WTC11 (cell line): ENCODE results near the gene SLF1.

Source experiments
- GTF2I ChIP-seq: fragments of 250-450 bp; sonication (Bioruptor Pico); conservative IDR thresholded peaks from 2 replicates; pipeline ENCODE4 v1.4.0; 2021; ENCODE audit warnings: mild to moderate bottlenecking
- JUN ChIP-seq: sonication (generic); formaldehyde crosslinking; IDR thresholded peaks from 2 replicates; pipeline ENCODE4 v1.8.0; 2023; ENCODE audit warnings: mild to moderate bottlenecking, missing genetic modification reagents
- TF ChIP-seq, protein P1 (sequence below): sonication (generic); formaldehyde crosslinking; IDR thresholded peaks from 2 replicates; pipeline ENCODE4 v1.8.0; 2022; ENCODE audit warnings: mild to moderate bottlenecking, missing genetic modification reagents

DNA sequence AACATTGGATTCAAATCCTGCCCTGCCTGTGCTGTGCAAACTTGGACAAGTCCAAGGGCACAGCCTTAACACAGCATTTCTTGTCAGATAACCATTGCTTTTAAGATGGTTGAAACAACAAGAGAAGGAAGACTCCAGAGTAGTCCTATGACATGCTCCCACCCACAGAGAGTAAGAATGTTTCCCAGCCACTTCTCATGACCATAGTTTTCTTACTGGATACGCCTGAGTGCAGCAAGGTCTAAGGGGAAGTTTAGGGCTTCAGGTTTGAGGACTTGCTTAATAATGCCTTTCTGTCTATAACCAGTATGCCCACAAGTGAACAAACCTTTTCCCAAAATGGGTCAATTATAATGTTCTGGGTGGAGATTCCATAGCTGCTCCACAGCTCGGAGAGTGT, 126.4 kb downstream of the SLF1 start:
- TF ChIP-seq, protein P1, sequence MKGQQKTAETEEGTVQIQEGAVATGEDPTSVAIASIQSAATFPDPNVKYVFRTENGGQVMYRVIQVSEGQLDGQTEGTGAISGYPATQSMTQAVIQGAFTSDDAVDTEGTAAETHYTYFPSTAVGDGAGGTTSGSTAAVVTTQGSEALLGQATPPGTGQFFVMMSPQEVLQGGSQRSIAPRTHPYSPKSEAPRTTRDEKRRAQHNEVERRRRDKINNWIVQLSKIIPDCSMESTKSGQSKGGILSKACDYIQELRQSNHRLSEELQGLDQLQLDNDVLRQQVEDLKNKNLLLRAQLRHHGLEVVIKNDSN (CRISPR knock-in tag) = no peak
- TF ChIP-seq GTF2I (CRISPR knock-in tag) (no peak), JUN (CRISPR knock-in tag) (no peak)
